OCI-LY1 (cell line): Measurements from ENCODE around the gene JAG1.

Experiments
- H2AFZ ChIP-seq: fragments of 200-600 bp; sonication (generic), shearing (Covaris generic); 2 replicates; pipeline ENCODE4 v1.6.0; 2014; ENCODE audit warnings: antibody characterized with exemption, mild to moderate bottlenecking, low read length
- H3F3A ChIP-seq: fragments of 200-600 bp; sonication (generic), shearing (Covaris generic); 2 replicates; pipeline ENCODE4 v1.6.0; 2014; ENCODE audit warnings: mild to moderate bottlenecking, antibody characterized with exemption, low read length, moderate library complexity; ENCODE audit not compliant: insufficient read depth
- H3K27ac ChIP-seq: fragments of 200-600 bp; sonication (generic); 2 replicates; pipeline ENCODE4 v1.5.1; 2014; ENCODE audit warnings: low read length, mixed run types, mild to moderate bottlenecking, low read depth; ENCODE audit not compliant: poor library complexity, severe bottlenecking
- H3K27me3 ChIP-seq: fragments of 200-600 bp; sonication (generic); 2 replicates; pipeline ENCODE4 v1.6.0; 2014; ENCODE audit warnings: antibody characterized with exemption, mild to moderate bottlenecking, low read length, moderate library complexity; ENCODE audit not compliant: insufficient read depth
- H3K36me3 ChIP-seq: fragments of 200-600 bp; sonication (generic); 2 replicates; pipeline ENCODE4 v1.6.1; 2014; ENCODE audit warnings: mild to moderate bottlenecking, antibody characterized with exemption, low read length, moderate library complexity, mixed read lengths; ENCODE audit not compliant: insufficient read depth
- H3K4me1 ChIP-seq: fragments of 200-600 bp; sonication (generic); 2 replicates; pipeline ENCODE4 v1.5.1; 2014; ENCODE audit warnings: mild to moderate bottlenecking, low read length, moderate library complexity; ENCODE audit not compliant: insufficient read depth, severe bottlenecking
- H3K4me2 ChIP-seq: fragments of 200-600 bp; sonication (generic), shearing (Covaris generic); 2 replicates; pipeline ENCODE4 v1.6.1; 2014; ENCODE audit warnings: low read length
- H3K4me3 ChIP-seq: fragments of 200-600 bp; sonication (generic); 2 replicates; pipeline ENCODE4 v1.5.1; 2014; ENCODE audit warnings: low read length, low read depth, mild to moderate bottlenecking, mixed read lengths; ENCODE audit not compliant: poor library complexity, severe bottlenecking
- H3K79me2 ChIP-seq: fragments of 200-600 bp; shearing (Covaris generic); 2 replicates; pipeline ENCODE4 v1.6.1; 2016; ENCODE audit warnings: mixed run types, low read length, mixed read lengths; ENCODE audit not compliant: insufficient read depth
- H3K9ac ChIP-seq: fragments of 200-600 bp; sonication (generic), shearing (Covaris generic); 2 replicates; pipeline ENCODE4 v1.6.1; 2014; ENCODE audit warnings: mild to moderate bottlenecking, low read length, mixed read lengths
- H3K9me2 ChIP-seq: fragments of 200-600 bp; sonication (generic), shearing (Covaris generic); 2 replicates; pipeline ENCODE4 v1.6.1; 2014; ENCODE audit warnings: low read depth, mild to moderate bottlenecking, low read length, mixed read lengths
- H3K9me3 ChIP-seq: fragments of 200-600 bp; shearing (Covaris generic); 2 replicates; pipeline ENCODE4 v1.6.1; 2014; ENCODE audit warnings: low read length, mixed read lengths
- H4K20me1 ChIP-seq: fragments of 200-600 bp; sonication (generic), shearing (Covaris generic); 2 replicates; pipeline ENCODE4 v1.6.0; 2016; ENCODE audit warnings: mild to moderate bottlenecking, low read length; ENCODE audit not compliant: insufficient read depth
- CTCF ChIP-seq: fragments of 200-600 bp; sonication (generic), shearing (Covaris generic); IDR thresholded peaks from 2 replicates; pipeline ENCODE4 v1.5.1; 2017; ENCODE audit warnings: mild to moderate bottlenecking, antibody characterized with exemption, low read length, moderate library complexity, mixed read lengths
- EZH2 ChIP-seq: fragments of 200-600 bp; sonication (generic), shearing (Covaris generic); IDR thresholded peaks from 2 replicates; pipeline ENCODE4 v1.8.0; 2017; ENCODE audit warnings: borderline replicate concordance, mixed run types, mild to moderate bottlenecking, antibody characterized with exemption, low read length, moderate library complexity, mixed read lengths

JAG1 gene

GRCh38 chr20:10643560-10643873 lies 30.3 kb downstream of the JAG1 start:
- H3K9me3 ChIP-seq, result no peaks in the 10 kb centered on the region
- no peak overlapping the region for H3K27ac ChIP-seq
- TF ChIP-seq EZH2 (no peak), CTCF (no peak)
- H3K4me3 ChIP-seq, result no peak overlapping the region
- H3K9me2 ChIP-seq, result no peaks in the 10 kb centered on the region
- no peaks in the 10 kb centered on the region for H3K36me3 ChIP-seq
- no peak overlapping the region for H3K9ac ChIP-seq
- no peak overlapping the region for H2AFZ ChIP-seq
- no peaks in the 10 kb centered on the region for H3K27me3 ChIP-seq
- no peaks in the 10 kb centered on the region for H3F3A ChIP-seq
- no peaks in the 10 kb centered on the region for H3K4me1 ChIP-seq
- no peaks in the 10 kb centered on the region for H4K20me1 ChIP-seq
- no peaks in the 10 kb centered on the region for H3K79me2 ChIP-seq
- no peak overlapping the region for H3K4me2 ChIP-seq

GRCh38 chr20:10642856-10643559 lies 30.8 kb downstream of the JAG1 start:
- Histone ChIP-seq H3K9me2 (no peaks in the 10 kb centered on the region), H3K9ac (no peak overlapping the region), H3K4me1 (no peaks in the 10 kb centered on the region), H3K9me3 (no peaks in the 10 kb centered on the region), H3K79me2 (no peaks in the 10 kb centered on the region), H3K4me2 (no peak overlapping the region), H3K27ac (no peak overlapping the region), H3F3A (no peaks in the 10 kb centered on the region), H4K20me1 (no peaks in the 10 kb centered on the region), H3K27me3 (no peaks in the 10 kb centered on the region), H2AFZ (no peak overlapping the region), H3K36me3 (no peaks in the 10 kb centered on the region), H3K4me3 (no peak overlapping the region)
- no peak for TF ChIP-seq CTCF
- TF ChIP-seq EZH2, result no peak

- no peak overlapping the region for H3K9ac ChIP-seq
- no peak overlapping the region for H3K4me3 ChIP-seq
- no peaks in the 10 kb centered on the region for H3K9me2 ChIP-seq
- no peaks in the 10 kb centered on the region for H3K79me2 ChIP-seq
- no peaks in the 10 kb centered on the region for H3K4me1 ChIP-seq
- no peaks in the 10 kb centered on the region for H3F3A ChIP-seq
- TF ChIP-seq CTCF (no peak), EZH2 (no peak)
- no peaks in the 10 kb centered on the region for H4K20me1 ChIP-seq
- no peaks in the 10 kb centered on the region for H3K27me3 ChIP-seq
- no peaks in the 10 kb centered on the region for H3K9me3 ChIP-seq
- H3K27ac ChIP-seq, result no peak overlapping the region
- H3K4me2 ChIP-seq, result no peak overlapping the region
- no peaks in the 10 kb centered on the region for H3K36me3 ChIP-seq
- no peak overlapping the region for H2AFZ ChIP-seq
These were observed 31.9 kb downstream of the JAG1 start for GRCh38 chr20:10641893-10642292.
